GM12873 (cell line): ENCODE measurements around the gene NAV2.

ENCODE experiments used
- TF ChIP-seq, protein P1 (sequence below): IDR thresholded peaks from 2 replicates; pipeline ENCODE4 v1.5.1; 2012; ENCODE audit warnings: low read depth, mild to moderate bottlenecking, moderate library complexity, low read length, control low read depth; ENCODE audit not compliant: insufficient read depth; ENCODE audit errors: missing control alignments

NAV2 gene

DNA sequence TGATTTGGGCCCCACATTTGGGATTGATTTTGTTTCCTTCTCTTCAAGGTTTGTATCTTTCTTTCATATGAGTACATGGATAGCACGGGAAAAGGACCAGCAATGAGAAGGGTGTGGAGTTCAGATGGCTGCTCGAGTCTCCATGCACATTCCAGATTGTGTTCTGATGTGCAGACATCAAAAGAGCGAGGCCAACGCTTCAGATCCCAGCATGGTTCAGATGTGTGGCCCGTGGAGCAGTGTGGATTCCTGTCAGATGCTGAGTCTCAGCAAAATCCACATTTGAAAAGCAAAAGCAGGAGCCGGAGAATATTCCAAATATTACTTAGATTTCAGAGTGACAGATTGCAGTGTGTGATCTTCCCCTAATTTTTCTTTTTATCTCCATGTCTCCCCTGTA is 228.2 kb downstream of the NAV2 start:
- TF ChIP-seq, protein P1, sequence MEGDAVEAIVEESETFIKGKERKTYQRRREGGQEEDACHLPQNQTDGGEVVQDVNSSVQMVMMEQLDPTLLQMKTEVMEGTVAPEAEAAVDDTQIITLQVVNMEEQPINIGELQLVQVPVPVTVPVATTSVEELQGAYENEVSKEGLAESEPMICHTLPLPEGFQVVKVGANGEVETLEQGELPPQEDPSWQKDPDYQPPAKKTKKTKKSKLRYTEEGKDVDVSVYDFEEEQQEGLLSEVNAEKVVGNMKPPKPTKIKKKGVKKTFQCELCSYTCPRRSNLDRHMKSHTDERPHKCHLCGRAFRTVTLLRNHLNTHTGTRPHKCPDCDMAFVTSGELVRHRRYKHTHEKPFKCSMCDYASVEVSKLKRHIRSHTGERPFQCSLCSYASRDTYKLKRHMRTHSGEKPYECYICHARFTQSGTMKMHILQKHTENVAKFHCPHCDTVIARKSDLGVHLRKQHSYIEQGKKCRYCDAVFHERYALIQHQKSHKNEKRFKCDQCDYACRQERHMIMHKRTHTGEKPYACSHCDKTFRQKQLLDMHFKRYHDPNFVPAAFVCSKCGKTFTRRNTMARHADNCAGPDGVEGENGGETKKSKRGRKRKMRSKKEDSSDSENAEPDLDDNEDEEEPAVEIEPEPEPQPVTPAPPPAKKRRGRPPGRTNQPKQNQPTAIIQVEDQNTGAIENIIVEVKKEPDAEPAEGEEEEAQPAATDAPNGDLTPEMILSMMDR: no peak

DNA sequence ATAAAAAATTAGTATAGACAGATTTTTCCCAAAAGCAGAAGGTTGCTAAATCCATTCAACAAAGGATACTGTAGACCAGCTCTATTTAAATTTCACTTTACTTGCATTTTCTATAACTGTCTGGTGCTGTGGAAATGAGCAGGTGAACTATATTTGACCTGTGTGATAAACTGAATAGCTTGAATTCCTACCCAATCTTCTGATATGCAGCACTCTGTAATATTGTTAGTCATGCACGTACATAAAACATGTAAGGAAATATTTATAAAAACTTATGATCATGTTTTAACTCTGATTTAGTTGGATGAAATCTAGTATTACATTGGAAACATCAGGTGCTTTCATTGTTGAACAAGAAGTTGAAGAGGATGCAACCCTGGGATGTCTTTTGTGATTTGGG is 234.0 kb downstream of the NAV2 start:
- TF ChIP-seq, protein P1: no peak

DNA sequence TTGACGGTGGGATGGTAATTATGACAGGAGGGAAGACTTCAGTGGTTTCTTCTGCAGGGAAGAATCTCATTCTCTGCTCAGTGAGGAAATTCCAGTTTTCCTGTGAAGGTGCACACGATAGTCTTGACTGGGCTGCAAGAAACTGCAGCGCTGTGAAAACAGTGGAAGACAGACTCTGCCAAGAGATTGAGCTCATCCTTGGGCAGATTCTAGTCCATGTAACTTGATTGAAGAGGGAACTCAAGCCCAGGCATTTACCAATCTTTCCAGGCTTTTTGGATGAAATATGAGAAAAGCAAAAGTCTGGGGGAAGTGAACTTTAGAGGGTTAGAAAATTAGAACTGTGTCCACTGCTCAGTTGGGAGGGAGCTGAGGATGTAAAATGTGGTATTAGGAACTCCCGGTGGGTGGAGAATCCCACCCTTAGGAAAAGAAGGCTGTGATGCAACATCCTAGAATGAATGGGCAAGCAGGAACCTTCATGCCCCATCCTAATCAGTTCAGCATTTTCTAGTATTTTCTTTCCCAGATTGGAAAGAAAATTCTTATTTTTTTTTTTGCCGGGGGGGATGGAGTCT is 235.0 kb downstream of the NAV2 start:
- TF ChIP-seq, protein P1: no peak

DNA sequence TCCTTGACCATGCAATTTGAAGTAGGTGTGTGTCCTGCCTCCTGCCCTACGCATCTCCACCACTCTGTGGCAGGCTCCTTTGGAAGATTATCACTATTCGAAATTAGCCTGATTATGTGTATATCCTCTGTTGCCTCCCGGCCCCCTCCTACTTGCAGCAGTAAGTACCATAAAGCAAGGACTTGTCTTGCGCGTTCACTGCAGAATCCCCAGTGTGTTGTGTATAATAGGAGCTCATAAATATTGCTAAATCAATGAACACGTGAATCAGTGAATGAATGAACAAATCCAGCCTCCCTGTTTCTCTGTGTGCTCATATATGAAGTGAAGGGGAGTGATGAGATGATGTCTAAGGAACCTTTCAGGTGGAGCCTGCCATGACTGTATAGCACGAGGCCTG is 237.0 kb downstream of the NAV2 start:
- TF ChIP-seq, protein P1: no peak

DNA sequence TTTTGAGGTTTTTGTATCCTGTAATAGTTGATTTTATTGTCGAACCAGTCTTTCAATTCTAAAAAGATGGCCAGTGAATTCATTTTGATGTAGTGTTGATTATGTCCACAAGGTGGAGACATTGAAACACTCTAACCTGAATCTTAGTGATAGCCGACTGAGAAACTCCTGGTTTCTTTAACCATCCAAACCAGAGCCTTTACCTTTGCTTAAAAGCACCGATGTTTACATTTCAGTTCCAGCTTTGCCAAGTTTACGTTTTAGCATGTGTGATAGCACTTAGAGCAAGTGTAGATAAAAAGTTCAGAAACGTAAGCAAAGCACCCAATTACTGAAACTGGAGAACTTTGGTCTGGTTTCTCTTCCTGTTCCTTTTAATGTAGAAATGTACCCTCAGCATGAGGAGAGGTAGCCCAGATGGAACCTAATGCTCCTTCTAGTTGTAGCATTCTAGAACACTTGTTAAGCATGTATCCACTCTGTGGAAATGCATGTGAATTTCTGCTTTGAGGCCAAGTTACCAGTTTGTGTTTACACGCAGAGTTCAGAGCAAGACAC is 239.0 kb downstream of the NAV2 start:
- TF ChIP-seq, protein P1: peak; percentile 62

DNA sequence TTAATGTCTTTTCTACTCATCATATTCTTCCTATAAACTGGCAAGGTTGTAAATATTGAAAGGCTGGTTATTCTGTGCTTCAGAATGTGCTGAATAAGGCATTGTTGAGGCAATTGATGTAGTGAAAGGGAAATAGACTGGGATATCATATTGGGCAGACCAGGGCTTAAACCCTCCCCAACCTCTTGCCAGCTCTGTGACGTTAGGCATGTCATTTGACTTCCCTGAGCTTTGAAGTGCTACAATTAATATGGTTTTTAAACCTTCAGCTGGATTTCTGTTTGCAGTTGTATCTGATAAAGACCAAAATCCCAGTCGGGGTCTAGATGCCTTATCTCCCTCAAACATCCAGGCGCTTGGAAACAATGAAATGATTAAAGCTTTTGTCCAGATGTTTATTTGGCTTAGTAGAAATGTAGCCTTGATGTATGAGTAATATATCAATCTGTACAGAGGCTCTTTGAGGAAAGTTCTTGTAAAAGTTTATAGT is 239.5 kb downstream of the NAV2 start:
- TF ChIP-seq, protein P1: no peak

DNA sequence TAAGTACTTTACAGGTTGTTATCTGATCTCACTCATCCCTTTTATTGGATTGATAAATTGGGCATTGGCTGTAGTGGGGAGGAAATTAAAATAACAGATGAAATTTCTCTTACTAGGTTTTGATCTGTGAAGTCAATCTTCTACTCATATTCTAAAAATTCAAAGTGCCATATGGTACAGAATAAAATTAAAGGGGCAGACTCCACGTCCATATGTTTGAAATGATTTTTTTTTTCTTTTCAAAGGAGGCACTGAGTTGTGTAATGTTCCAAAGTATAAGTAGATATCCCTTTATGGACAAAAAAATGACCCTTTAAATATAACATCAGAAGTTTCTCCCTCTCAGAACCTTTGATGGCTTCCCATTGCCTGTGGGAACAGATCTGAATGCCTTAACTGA is 240.3 kb downstream of the NAV2 start:
- TF ChIP-seq, protein P1: no peak
